T-helper 2 cell treated with Interferon-gamma antibody and Interleukin-4, amounts not matched to agents 100 ng/mL and 5 ng/mL, for 36 hours (primary cell): ENCODE measurements around the gene IFFO2. TPM values are rescaled to one million over a fixed set of nuclear protein-coding genes. Genes with fewer than 3 reads are reported as not detected.

Experiments
- intact Hi-C: fragments of 100-400 bp; cut with micrococcal nuclease; formaldehyde crosslinking; loops from one replicate; pipeline ENCODE4 v1.15.1; 2023
- total RNA-seq: library from RNA; stranded (reverse); gene quantifications from 2 replicates; pipeline ENCODE4 v1.2.3, GENCODE V29; 2022

Gene IFFO2
- total RNA-seq, 1 donor from 2014 or later, result 15.3 TPM

- intact Hi-C loops, result no loop called here
Measured at GRCh38 chr1:18951818-18952391, 4.6 kb downstream of the IFFO2 start.

- intact Hi-C loops, result no loop called here
Measured at GRCh38 chr1:18951416-18951815, 5.1 kb downstream of the IFFO2 start.

GRCh38 chr1:18950401-18951026 is 6.0 kb downstream of the IFFO2 start:
- intact Hi-C loops, result loop anchor here (1.0 kb wide), 1 partner anchor 24 kb away; no protein-coding TSS in a partner anchor

GRCh38 chr1:18949686-18950400 is 6.6 kb downstream of the IFFO2 start:
- intact Hi-C loops, result loop anchor here (1.0 kb wide), 1 partner anchor 24 kb away; no protein-coding TSS in a partner anchor

GRCh38 chr1:18948913-18949685 is 7.4 kb downstream of the IFFO2 start:
- intact Hi-C loops, result no loop called here

- intact Hi-C loops, result no loop called here
Measured at GRCh38 chr1:18948048-18948912, 8.2 kb downstream of the IFFO2 start.

GRCh38 chr1:18947570-18947969 is 8.9 kb downstream of the IFFO2 start:
- intact Hi-C loops, result no loop called here

- intact Hi-C loops, result no loop called here
Measured at GRCh38 chr1:18946550-18947381, 9.7 kb downstream of the IFFO2 start.

- intact Hi-C loops, result no loop called here
Measured at GRCh38 chr1:18945401-18945849, 11.1 kb downstream of the IFFO2 start.

- intact Hi-C loops, result no loop called here
Measured at GRCh38 chr1:18944810-18945209, 11.7 kb downstream of the IFFO2 start.

- intact Hi-C loops, result no loop called here
Measured at GRCh38 chr1:18943914-18944572, 12.4 kb downstream of the IFFO2 start.

- intact Hi-C loops, result no loop called here
Measured at GRCh38 chr1:18943162-18943561, 13.3 kb downstream of the IFFO2 start.

GRCh38 chr1:18942340-18942739 is 14.1 kb downstream of the IFFO2 start:
- intact Hi-C loops, result no loop called here

GRCh38 chr1:18941221-18942141 is 15.0 kb downstream of the IFFO2 start:
- intact Hi-C loops, result no loop called here

GRCh38 chr1:18940303-18941020 is 16.0 kb downstream of the IFFO2 start:
- intact Hi-C loops, result no loop called here

- intact Hi-C loops, result no loop called here
Measured at GRCh38 chr1:18939398-18940302, 16.8 kb downstream of the IFFO2 start.

GRCh38 chr1:18938707-18939070 is 17.8 kb downstream of the IFFO2 start:
- intact Hi-C loops, result no loop called here
